Naive B cell (primary cell): Measurements from ENCODE around the gene LPO. TPM values are rescaled to one million over a fixed set of nuclear protein-coding genes. Genes with fewer than 3 reads are reported as not detected.

Experiments used
- ATAC-seq, 2 donors: fragments of 150-1000 bp; cut with Tn5 transposase; 2 replicates each; pipeline ENCODE4 v1.10.0; 2021; ENCODE audit warnings: low read depth in 2 of 2, mild to moderate bottlenecking in 2 of 2, moderate library complexity in 2 of 2
- DNase-seq: peaks from one replicate; pipeline ENCODE4 v3.0.0; 2022
- H3K27ac Mint-ChIP-seq, 6 donors: one replicate each; pipeline ENCODE4 v1.8.0; 2020 to 2022; ENCODE audit warnings: mild to moderate bottlenecking in 6 of 6, mixed read lengths in 6 of 6, moderate library complexity in 5 of 6, inconsistent platforms in 2 of 6
- H3K27me3 Mint-ChIP-seq, 3 donors: one replicate each; pipeline ENCODE4 v1.8.0; 2021 to 2022; ENCODE audit warnings: mixed read lengths in 3 of 3, mild to moderate bottlenecking in 1 of 3
- H3K36me3 Mint-ChIP-seq, 2 donors: one replicate each; pipeline ENCODE4 v1.8.0; 2020 to 2022; ENCODE audit warnings: mixed read lengths in 2 of 2, inconsistent platforms in 1 of 2, mild to moderate bottlenecking in 1 of 2
- H3K4me1 Mint-ChIP-seq, 3 donors: one replicate each; pipeline ENCODE4 v1.8.0; 2020 to 2022; ENCODE audit warnings: mixed read lengths in 3 of 3, inconsistent platforms in 1 of 3, mild to moderate bottlenecking in 1 of 3, moderate library complexity in 1 of 3
- H3K4me3 Mint-ChIP-seq, 8 donors: one replicate each; pipeline ENCODE4 v1.8.0; 2020 to 2022; ENCODE audit warnings: mild to moderate bottlenecking in 8 of 8, mixed read lengths in 8 of 8, moderate library complexity in 8 of 8, inconsistent platforms in 2 of 8
- H3K9me3 Mint-ChIP-seq, 7 donors: one replicate each; pipeline ENCODE4 v1.8.0; 2020 to 2022; ENCODE audit warnings: mixed read lengths in 7 of 7, mild to moderate bottlenecking in 5 of 7, inconsistent platforms in 2 of 7, moderate library complexity in 1 of 7
- polyA plus RNA-seq, 6 donors: library from polyadenylated mRNA; unstranded; fragments of 300-500 nt; fragmentation: Illumina TruSeq; gene quantifications; one replicate each; pipeline ENCODE4 v1.2.3, GENCODE V29; 2021; ENCODE audit warnings: low read depth in 6 of 6

LPO gene
- polyA plus RNA-seq, 6 donors from 2014 or later: not detected

GRCh38 chr17:58268774-58269556 lies 30.6 kb downstream of the LPO start:
- Mint-ChIP-seq H3K4me1 (no peaks in the 10 kb centered on the region), H3K27me3 (peaks cover 25 to 34% (median 30%) of the 10 kb centered on the region in 3 donors), H3K27ac (no peak overlapping the region), H3K36me3 (peaks cover 0 to 7% of the 10 kb centered on the region in 2 donors), H3K4me3 (no peak overlapping the region), H3K9me3 (peaks cover 0 to 1% (median 0%) of the 10 kb centered on the region in 7 donors)
- ATAC-seq (no peak), DNase-seq (no peak)

GRCh38 chr17:58269557-58270291 lies 31.3 kb downstream of the LPO start:
- Mint-ChIP-seq H3K4me1 (no peaks in the 10 kb centered on the region), H3K27ac (peak overlapping the region in 1 of 6 donors; percentile 16), H3K9me3 (peaks cover 0 to 1% (median 0%) of the 10 kb centered on the region in 7 donors), H3K4me3 (no peak overlapping the region), H3K36me3 (peaks cover 0 to 7% of the 10 kb centered on the region in 2 donors), H3K27me3 (peaks cover 18 to 28% (median 23%) of the 10 kb centered on the region in 3 donors)
- ATAC-seq (no peak), DNase-seq (no peak)

GRCh38 chr17:58270476-58271215 lies 32.3 kb downstream of the LPO start:
- ATAC-seq: no peak
- Mint-ChIP-seq H3K4me1 (no peaks in the 10 kb centered on the region), H3K36me3 (peaks cover 0 to 6% of the 10 kb centered on the region in 2 donors), H3K9me3 (peaks cover 0 to 1% (median 0%) of the 10 kb centered on the region in 7 donors), H3K27me3 (peaks cover 11 to 18% (median 17%) of the 10 kb centered on the region in 3 donors), H3K4me3 (no peak overlapping the region), H3K27ac (no peak overlapping the region)
- no peak for DNase-seq

- H3K9me3 Mint-ChIP-seq: peaks cover 0 to 1% (median 0%) of the 10 kb centered on the region in 7 donors
- ATAC-seq: no peak
- peaks cover 11 to 13% (median 12%) of the 10 kb centered on the region in 3 donors for H3K27me3 Mint-ChIP-seq
- DNase-seq: no peak
- H3K4me3 Mint-ChIP-seq: no peak overlapping the region
- H3K4me1 Mint-ChIP-seq: no peaks in the 10 kb centered on the region
- H3K36me3 Mint-ChIP-seq: no peaks in the 10 kb centered on the region
- no peak overlapping the region for H3K27ac Mint-ChIP-seq
Measured at GRCh38 chr17:58271216-58271931, 33.0 kb downstream of the LPO start.

- ATAC-seq (no peak), DNase-seq (no peak)
- peaks cover 0 to 1% (median 0%) of the 10 kb centered on the region in 7 donors for H3K9me3 Mint-ChIP-seq
- peaks cover 0 to under 1% (median 0%) of the 10 kb centered on the region in 3 donors for H3K4me1 Mint-ChIP-seq
- no peaks in the 10 kb centered on the region for H3K36me3 Mint-ChIP-seq
- H3K27me3 Mint-ChIP-seq: peaks cover 5 to 16% (median 9%) of the 10 kb centered on the region in 3 donors
- H3K27ac Mint-ChIP-seq: no peak overlapping the region
- H3K4me3 Mint-ChIP-seq: no peak overlapping the region
Measured at GRCh38 chr17:58272367-58273280, 34.2 kb downstream of the LPO start.

- H3K4me1 Mint-ChIP-seq: peaks cover 0 to 4% (median 3%) of the 10 kb centered on the region in 3 donors
- no peak overlapping the region for H3K4me3 Mint-ChIP-seq
- ATAC-seq (no peak), DNase-seq (no peak)
- no peaks in the 10 kb centered on the region for H3K36me3 Mint-ChIP-seq
- no peak overlapping the region for H3K27ac Mint-ChIP-seq
- H3K9me3 Mint-ChIP-seq: peaks cover 0 to 1% (median 0%) of the 10 kb centered on the region in 7 donors
- H3K27me3 Mint-ChIP-seq: peaks cover 0 to 25% (median 18%) of the 10 kb centered on the region in 3 donors
Measured at GRCh38 chr17:58273453-58274104, 35.2 kb downstream of the LPO start.

GRCh38 chr17:58275417-58275816 lies 37.0 kb downstream of the LPO start:
- peaks cover 0 to 42% (median 17%) of the 10 kb centered on the region in 3 donors for H3K27me3 Mint-ChIP-seq
- H3K4me1 Mint-ChIP-seq: peaks cover 3 to 4% (median 4%) of the 10 kb centered on the region in 3 donors
- H3K9me3 Mint-ChIP-seq: peaks cover 0 to 1% (median 0%) of the 10 kb centered on the region in 7 donors
- H3K4me3 Mint-ChIP-seq: no peak overlapping the region
- DNase-seq (no peak), ATAC-seq (no peak)
- no peaks in the 10 kb centered on the region for H3K36me3 Mint-ChIP-seq
- no peak overlapping the region for H3K27ac Mint-ChIP-seq

- peaks cover 0 to 47% (median 14%) of the 10 kb centered on the region in 3 donors for H3K27me3 Mint-ChIP-seq
- no peak for DNase-seq
- no peak overlapping the region for H3K4me3 Mint-ChIP-seq
- no peaks in the 10 kb centered on the region for H3K36me3 Mint-ChIP-seq
- peaks cover 0 to 1% (median 0%) of the 10 kb centered on the region in 7 donors for H3K9me3 Mint-ChIP-seq
- peaks cover 3 to 4% (median 4%) of the 10 kb centered on the region in 3 donors for H3K4me1 Mint-ChIP-seq
- no peak overlapping the region for H3K27ac Mint-ChIP-seq
- no peak for ATAC-seq
Measured at GRCh38 chr17:58276423-58276822, 38.0 kb downstream of the LPO start.

- no peak overlapping the region for H3K27ac Mint-ChIP-seq
- DNase-seq: no peak
- H3K36me3 Mint-ChIP-seq: no peaks in the 10 kb centered on the region
- ATAC-seq: no peak
- H3K4me3 Mint-ChIP-seq: peak overlapping the region in 1 of 8 donors; percentile 6
- H3K27me3 Mint-ChIP-seq: peaks cover 0 to 47% (median 14%) of the 10 kb centered on the region in 3 donors
- H3K9me3 Mint-ChIP-seq: peaks cover 0 to 1% (median 0%) of the 10 kb centered on the region in 7 donors
- peaks cover 3 to 4% (median 4%) of the 10 kb centered on the region in 3 donors for H3K4me1 Mint-ChIP-seq
Measured at GRCh38 chr17:58277107-58277801, 38.9 kb downstream of the LPO start.

- DNase-seq: no peak
- Mint-ChIP-seq H3K4me1 (peaks cover 3 to 4% (median 4%) of the 10 kb centered on the region in 3 donors), H3K9me3 (no peaks in the 10 kb centered on the region), H3K4me3 (no peak overlapping the region), H3K36me3 (no peaks in the 10 kb centered on the region), H3K27me3 (peaks cover 0 to 41% (median 14%) of the 10 kb centered on the region in 3 donors), H3K27ac (peak overlapping the region in 2 of 6 donors; percentile 32 to 92)
- ATAC-seq: no peak
Measured at GRCh38 chr17:58277802-58278595, 39.6 kb downstream of the LPO start.
